HG02885 (cell line): ENCODE measurements around the gene LITAF.
"Not testable (repeated sequence)": the region's sequence is repeated elsewhere in the genome, so short reads cannot be mapped to it uniquely, and the experiment has no call there.

Experiments
- ATAC-seq: cut with Tn5 transposase; IDR thresholded peaks from one replicate; pipeline ENCODE4 v1.9.1; 2021; ENCODE audit warnings: mild to moderate bottlenecking; ENCODE audit not compliant: unreplicated experiment, poor library complexity

LITAF gene

DNA sequence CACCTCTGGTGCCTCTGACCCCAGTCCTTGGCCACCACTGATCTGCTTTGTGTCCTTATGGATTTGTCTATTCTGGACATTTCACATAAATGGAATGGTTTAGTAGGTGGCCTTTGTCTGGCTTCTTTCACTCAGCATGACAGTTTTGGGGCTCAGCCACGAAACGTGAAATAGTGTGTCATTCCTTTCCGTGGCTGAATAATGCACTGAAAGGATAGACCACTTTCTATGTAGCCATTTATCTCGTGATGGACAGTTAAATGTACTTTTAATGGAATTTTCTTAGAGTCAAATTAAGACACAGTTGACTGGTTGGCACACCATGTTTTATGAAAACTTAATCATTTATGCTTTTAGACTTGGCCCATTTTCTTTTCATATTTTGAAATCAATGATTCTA, 57.4 kb downstream of the LITAF start:
- ATAC-seq = no peak

DNA sequence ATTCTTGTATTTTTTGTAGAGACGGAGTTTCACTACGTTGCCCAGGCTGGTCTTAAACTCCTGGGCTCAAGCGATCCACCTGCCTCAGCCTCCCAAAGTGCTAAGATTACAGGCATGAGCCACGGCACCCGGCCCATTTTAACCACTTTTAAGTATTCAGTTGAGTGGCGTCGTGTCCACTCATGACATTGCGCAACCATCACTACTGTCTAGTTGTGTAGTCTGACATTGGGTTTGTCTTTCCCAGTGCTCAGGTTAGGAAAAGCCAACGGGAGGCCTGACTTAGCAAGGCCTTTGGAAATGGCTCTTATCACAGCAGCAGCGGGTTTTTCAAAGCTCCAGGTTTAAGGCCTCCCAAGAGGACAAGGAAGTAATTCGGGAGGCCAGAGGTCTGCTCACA, 58.7 kb downstream of the LITAF start:
- no peak for ATAC-seq

DNA sequence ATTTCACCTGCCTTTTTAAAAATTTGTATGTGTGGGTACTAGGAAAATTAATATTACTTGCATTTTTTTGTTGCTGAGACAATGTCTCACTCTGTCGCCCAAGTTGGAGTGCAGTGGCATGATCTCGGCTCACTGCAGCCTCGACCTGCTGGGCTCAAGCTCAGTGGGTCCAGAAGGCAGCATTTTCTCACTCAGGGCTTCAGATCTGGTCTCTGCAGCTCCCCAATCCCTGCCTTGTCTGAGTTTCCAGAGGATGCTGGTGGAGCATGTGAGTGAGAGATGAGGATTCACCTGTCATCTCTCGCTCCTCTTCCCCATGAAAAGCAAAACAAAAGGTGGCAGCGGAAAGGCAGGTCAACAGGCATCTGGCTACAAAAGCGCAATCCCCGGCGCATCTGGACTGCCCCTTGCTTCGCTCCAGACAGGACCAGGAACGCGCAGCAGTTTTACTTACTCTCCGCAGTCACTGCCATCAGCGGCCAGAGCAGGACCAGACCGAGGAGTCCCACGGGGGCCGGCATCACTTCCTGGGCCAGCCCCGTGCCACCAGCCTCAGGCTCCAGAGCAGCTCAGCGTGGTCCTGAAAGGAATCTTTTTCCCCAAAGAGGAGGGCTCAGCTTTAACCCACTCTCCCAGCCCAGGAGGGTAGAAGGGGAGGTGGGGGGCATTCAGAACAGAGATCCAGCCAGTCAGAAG, 59.9 kb downstream of the LITAF start:
- ATAC-seq = no peak

DNA sequence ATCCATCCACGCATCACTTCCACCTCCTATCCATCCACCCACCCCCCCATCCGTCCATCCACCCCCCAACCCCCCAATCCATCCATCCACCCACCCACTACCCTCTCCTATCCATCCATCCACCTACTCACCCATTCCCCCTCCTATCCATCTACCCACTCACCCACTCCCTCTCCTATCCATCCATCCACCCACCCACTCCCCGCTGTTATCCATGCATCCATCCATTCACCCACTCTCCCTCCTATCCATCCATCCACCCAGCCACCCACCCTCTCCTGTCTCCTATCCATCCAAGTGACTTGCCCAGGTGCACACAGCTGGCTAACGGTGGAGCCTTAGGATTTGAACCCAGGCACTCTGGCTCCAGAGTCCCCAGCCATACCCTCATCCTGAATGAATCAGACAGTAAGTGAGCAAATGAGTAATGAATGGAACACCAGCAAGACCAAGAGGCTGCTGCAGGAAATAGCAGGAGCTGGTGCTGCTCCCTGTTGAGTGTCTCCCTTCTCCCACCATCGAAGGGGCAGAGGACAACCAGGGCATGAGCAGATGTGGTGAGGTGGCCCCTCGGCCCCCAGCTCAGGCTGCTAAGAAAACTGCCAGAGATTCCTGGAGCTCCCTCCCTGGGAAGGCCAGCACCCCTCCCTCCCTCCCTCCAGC, 62.5 kb downstream of the LITAF start:
- ATAC-seq = no peak

DNA sequence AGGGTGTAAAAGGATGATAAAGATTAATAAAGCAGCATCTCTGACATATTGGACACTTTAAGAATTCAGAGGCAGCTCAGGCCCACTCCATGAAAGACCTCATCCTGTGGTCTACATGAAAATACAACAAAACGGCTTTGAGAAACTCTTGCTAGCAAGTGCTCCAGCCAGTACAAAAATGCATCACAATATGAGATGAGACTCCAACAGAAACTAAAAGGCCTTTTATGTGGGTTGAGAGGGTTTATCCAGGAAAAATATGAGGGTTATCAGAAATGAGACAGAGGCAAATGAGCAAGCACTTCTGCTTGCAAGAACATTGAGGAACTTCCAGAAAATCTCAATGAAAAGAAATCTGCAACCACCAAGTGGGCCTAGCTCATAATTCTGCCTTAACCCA, 65.7 kb downstream of the LITAF start:
- ATAC-seq = no peak

DNA sequence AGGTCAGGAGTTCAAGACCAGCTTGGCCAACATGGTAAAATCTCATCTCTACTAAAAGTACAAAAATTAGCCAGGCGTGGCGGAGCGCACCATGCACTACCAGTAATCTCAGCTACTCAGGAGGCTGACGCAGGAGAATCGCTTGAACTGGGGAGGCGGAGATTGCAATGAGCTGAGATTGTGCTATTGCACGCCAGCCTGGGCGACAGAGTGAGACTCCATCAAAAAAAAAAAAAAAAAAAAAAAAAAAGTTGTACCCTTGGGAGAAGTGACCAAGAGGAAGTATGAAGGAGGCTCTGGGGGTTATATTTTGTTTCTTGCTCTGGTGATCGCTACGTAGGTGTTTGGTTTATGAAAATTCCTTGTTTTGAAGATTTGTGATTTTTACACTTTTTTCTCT, 66.3 kb downstream of the LITAF start:
- no peak for ATAC-seq

DNA sequence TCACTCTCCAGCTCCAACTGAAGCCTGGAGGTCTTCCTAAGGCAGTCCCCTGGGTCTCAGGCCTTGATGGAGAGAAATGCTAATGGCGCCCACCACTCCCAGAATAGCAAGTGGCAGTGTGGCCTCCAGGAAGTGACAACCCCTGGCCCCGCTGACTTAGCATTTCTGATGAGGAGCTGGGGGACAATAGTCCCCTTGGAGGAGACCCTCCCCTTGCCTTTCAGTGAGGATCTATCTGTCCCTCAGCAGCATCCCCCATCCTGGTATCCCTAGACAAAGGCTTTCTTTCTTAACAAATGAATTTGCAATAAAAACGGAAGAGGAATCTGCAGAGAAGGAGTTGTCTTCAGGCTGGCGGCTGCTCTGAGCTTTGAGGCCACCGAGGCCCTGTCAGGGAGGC, 68.8 kb downstream of the LITAF start:
- ATAC-seq = no peak

DNA sequence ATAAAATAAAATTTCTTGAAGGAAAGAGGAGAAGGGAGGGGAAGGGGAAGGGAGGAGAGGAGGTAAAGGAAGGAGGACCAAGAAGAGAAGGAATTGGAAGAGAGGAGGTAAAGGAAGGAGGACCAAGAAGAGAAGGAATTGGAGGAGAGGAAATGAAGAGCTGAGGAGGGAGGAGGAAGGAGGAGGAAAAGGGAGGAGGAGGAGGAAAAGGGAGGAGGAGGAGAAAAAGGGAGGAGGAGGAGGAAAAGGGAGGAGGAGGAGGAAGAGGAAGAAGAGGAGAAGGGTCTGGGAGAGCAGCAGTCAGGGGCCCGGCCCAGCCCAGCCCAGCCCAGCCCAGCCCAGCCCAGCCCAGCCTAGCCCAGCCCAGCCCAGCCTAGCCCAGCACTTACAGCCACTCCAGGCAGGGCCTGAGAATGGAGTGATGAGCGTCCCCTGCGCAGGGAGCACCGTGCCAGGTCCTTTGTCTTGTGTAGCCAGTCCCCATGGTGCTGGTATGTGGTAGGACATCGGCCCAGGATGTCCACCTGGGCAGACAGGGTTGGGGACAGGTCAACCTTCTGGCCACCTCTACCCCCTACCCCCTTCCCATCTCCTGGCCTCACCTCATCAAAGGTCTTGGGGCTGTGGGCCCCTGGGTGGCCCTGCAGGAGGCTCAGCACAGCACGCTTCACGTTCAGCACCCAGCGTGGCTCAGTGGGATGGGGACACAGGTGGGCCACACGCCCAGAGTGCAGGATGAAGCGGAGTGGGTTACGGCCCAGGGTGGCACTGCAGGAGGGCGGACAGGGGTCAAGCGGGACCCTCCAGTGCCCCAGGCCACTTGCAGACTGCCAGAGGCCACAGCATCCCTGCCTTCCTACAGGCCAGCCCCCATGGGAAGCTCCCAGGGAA, 70.9 kb downstream of the LITAF start:
- ATAC-seq = no peak

DNA sequence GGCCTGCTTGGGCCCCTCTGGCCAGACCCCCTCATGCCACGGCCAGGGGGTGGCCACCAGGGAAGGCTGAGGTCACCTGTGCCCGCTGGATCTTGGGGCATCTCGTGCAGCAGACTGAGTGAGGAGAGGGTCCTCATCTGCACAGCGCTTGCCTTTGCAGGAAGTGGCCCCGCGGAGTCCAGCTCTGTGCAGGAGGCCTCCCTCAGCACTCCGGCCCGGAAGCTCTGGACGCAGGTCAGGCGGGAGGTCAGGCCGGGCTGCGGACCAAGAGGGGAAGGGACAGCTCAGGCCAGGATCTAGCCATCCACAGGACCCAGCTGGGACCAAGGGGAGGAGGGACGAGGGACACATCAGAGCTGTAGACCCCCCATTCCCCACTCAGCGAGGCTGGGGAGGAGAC, 72.4 kb downstream of the LITAF start:
- ATAC-seq = no peak

DNA sequence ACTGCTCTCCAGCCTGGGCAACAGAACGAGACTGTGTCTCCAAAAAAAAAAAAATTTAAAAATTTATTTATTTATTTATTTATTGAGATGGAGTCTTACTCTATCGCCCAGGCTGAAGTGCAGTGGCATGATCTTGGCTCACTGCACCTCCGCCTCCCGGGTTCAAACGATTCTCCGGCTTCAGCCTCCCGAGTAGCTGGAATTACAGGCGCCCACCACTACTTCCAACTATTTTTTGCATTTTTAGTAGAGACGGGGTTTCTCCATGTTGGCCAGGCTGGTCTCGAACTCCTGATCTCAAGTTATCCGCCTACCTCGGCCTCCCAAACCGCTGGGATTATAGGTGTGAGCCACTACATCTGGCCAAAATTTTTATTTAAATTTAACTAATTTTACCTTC, 73.4 kb downstream of the LITAF start:
- ATAC-seq = not testable (repeated sequence)

DNA sequence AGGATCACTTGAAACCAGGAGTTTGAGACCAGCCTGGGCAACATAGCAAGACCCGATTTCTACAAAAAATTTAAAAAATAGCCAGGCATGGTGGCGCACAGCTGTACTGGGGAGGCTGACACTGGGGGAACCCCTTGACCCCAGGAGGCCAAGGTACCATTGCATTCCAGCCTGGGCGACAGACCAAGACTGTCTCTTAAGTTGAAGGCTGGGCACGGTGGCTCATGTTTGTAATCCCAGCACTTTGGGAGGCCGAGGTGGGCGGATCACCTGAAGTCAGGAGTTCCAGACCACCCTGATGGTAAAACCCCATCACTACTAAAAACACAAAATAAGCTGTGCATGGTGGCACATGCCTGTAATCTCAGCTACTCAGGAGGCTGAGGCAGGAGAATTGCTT, 74.9 kb downstream of the LITAF start:
- no peak for ATAC-seq

DNA sequence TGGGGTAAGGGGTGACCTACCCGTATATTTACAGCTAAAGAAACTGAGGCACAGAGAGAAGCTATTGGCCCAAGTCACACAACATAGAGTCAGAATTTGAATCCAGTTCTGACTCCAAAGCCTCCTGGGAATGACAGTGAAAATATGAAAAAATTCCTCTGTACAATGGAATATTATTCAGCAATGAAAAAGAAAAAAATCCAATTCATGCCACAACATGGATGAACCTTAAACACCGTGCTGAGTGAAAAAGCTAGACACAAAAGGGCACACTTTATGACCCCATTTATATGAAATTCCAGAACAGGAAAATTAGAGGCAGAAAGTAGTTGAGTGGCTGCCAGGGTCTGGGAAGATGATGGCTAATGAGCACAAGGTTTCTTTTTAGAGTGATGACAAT, 75.4 kb downstream of the LITAF start:
- no peak for ATAC-seq

DNA sequence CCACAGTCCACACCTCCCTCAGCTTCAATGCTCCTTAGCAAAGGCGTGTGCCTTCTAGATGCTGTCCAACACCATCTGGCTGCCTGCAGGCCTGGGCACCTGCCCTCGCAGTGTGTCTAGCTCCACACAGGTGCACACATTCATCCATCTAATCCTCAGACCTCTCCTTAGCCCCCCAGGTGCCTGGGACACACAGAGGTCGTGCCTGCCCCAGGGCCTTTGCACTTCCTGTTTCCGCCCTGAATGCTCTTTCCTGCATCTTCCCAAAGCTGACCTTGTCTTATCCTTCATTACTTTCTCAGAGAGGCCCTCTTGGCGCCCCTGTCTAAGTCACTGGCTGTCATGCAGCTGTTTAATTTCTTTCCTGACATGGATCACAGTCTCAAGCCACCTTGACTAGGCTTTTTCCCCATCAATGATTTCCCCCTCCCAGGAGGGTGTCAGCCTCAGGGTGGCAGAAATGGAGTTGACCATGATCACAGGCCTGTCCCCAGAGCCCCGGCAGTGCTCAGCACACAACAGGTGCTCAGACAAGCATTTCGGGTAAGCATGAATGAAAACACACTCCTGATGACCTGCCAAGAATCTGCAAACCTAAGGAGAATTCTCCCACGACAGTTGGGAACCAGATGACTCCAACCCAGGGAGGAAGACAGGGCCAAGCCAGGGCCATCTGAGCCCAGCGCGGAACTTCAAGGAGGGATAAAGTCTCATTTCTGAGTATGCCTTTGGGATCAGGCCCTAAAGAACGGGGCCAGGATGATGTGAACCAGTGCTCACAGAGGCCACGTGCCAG, 76.3 kb downstream of the LITAF start:
- no peak for ATAC-seq

DNA sequence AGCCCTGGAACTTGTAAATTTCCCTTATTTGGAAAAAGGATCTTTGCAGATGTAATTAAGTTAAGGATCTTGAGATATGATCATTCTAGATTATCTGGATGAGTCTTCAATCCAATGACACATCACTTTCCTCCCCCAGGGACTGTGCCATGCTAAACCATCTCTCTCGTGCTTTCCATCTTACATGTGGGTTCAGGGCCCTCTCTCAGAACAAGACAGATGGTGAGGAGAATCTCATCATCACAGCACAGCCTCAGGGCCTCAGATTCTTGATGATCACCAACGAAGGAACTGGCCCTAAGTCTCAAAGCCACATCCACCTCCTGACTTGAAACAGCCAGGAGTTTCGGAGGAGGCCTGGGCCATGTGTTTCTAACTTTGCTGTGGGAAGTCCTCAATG, 78.7 kb downstream of the LITAF start:
- ATAC-seq = no peak

DNA sequence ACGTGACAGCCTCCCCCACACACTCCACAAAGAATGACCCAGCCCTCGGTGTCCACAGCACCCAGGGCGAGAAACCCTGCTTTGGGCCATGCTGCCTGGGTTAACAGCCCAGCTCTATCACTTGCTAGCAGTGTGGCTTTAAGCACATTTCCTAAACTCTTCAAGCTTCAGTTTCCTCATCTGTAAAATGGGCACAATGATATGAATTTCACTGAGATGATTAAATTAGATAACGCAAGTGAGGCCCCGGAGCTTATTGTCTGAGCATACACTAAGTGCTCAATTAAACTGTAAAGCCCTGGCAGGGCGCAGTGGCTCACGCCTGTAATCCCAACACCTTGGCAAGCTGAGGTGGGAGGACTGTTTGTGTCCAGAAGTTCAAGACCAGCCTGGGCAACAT, 79.4 kb downstream of the LITAF start:
- ATAC-seq = no peak

DNA sequence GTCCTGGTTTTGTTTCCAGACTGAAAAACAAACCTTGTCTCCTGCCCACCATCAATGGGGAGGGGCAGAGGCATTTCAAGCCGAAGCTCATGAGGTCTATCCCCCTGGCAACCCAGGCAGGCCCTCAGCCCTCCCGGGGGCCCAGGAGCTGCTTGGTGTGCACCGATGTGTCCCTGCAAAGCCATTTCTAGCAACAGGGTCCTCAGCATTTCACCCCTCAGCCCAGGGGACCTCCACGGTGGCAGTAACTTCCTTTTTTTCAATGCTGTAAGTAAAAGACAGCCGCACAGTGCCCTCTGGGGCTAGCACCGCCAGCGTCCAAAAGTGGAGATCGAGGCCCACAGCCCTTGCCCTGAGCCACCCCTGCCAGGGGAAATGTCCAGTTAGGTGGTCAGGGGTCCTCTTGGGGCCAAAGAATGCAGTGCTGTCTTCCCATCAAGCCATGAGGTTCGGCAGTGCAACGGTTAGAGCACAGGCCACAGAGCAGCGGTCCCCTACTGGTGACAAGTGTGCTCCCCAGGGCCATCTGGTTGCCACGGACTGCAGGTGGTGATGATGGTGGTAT, 79.9 kb downstream of the LITAF start:
- ATAC-seq = no peak

DNA sequence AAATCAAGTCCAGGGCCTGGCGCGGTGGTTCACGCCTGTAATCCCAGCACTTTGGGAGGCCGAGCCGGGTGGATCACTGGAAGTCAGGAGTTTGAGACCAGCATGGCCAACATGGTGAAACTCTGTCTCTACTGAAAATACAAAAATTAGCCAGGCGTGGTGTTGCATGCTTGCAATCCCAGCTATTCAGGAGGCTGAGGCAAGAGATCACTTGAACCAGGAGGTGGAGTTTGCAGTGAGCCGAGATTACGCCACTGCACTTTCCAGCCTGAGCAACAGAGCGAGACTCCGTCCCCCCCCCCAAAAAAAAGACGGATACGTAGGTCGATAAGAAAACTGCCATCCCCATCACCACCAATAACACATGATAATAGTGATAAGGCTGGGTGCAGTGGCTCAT, 82.5 kb downstream of the LITAF start:
- ATAC-seq = not testable (repeated sequence)

DNA sequence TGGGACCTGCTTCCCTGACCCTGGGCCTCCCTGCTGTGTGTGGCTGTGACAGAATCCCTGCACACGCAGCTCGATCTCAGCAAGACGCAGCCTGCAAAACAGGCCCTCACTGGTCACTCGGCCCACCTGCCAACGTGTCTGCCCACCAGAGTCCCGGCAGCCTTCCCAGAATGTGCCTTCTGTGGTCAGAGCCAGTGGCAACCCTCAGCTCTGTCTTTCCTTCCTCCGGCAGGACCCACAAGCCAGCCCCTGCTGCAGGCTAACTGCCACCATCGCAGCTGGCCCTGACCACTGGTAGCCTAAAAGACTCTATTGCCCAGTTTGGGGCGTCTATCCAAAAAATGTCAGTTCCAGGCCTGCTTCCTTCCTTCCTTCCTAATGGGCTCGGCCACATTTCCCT, 83.2 kb downstream of the LITAF start:
- no peak for ATAC-seq

DNA sequence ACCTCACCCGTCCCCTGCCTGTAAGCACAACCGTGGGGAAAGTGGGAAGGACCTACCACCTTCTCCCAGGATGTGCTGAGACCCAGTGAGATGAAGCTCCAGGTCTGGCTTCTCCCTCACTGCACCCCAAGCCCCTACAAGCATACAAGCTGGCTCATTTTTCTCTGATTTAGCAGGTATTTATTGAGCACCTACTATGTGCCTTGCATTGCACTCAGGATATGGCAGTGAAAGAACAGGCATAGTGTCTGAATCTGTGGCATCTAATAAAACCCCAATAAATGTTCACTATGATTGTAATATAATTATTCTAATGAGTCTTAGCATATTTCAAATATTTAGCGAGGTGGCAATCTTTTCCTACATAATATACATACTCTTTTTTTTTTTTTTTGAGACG, 84.5 kb downstream of the LITAF start:
- ATAC-seq = no peak

DNA sequence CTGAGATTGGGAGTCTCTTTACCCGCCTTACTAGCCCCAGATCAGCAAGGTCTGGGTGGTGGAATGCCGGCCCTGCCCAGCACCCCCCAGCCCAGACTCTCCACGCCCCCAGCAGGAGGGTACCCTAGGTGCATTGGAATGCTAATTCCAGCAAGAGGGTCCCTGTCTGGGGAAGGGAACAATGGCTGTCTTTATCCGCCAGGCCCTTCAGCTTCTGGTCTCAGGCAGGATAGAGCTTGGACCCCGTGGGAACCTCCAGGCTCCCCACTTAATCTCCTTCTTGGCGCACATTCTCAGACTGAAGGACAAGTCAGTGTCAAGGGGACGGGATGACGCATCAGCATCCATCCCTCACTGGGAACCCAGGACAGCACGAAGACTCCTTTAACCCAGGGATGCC, 85.1 kb downstream of the LITAF start:
- ATAC-seq = no peak
